K562 (cell line): Measurements from ENCODE around the gene KCTD15. TPM values are rescaled to one million over a fixed set of nuclear protein-coding genes. Genes with fewer than 3 reads are reported as not detected.

ENCODE experiments used
- ATAC-seq: fragments of 200-7000 bp; cut with Tn5 transposase; 3 replicates; pipeline ENCODE4 v1.9.1; 2020; ENCODE audit warnings: moderate library complexity
- BruUV-seq: library from RNA; stranded (reverse); fragments of 400-500 nt; replicated peaks from 2 replicates; lab custom pipeline; 2021; lab: Mats Ljungman, UMichigan
- CTCF ChIA-PET: fragments of 300-600 bp; formaldehyde crosslinking; extraction: SDS; loops from one replicate; lab custom pipeline; 2021; ENCODE audit warnings: low intra/inter-chr PET ratio; lab: Yijun Ruan, JAX
- POLR2A ChIA-PET: fragments of 300-600, 350-650 bp; sonication (Branson Sonifier 250); formaldehyde crosslinking; extraction: SDS; loops from one replicate; lab custom pipeline; 2021; ENCODE audit warnings: antibody characterized with exemption, inconsistent platforms; lab: Yijun Ruan, JAX
- DNase-seq, 4 experiments: peaks; one replicate each; pipeline versions ENCODE4 v3.0.0 to v3.0.0-alpha.2; 2011 to 2018; ENCODE audit warnings: low spot score in 3 of 4, mixed read lengths in 3 of 4; ENCODE audit errors: extremely low read depth in 1 of 4
- FAIRE-seq: peaks from 2 replicates; lab custom pipeline; 2011; peaks lifted over from hg19 to GRCh38; lab: Jason Lieb, UNC
- H2AFZ ChIP-seq: 2 replicates; pipeline ENCODE4 v1.6.0; 2011; ENCODE audit warnings: low read depth, low read length, control low read depth, inconsistent platforms
- H3K27ac ChIP-seq: fragments of 200-600 bp; 3 replicates; pipeline ENCODE4 v1.8.0; 2011; ENCODE audit warnings: low read depth, mild to moderate bottlenecking, control low read depth, inconsistent platforms, low read length, moderate library complexity, mixed read lengths; ENCODE audit errors: extremely low read depth
- H3K27me3 ChIP-seq, 2 experiments: fragments of 300-600 bp in 1 of 2; 2 replicates in 1 of 2; 3 replicates in 1 of 2; pipeline versions ENCODE4 v1.6.0 to v1.8.0; 2011; ENCODE audit warnings: inconsistent platforms in 2 of 2, low read length in 2 of 2, mild to moderate bottlenecking in 1 of 2, mixed read lengths in 1 of 2, moderate library complexity in 1 of 2; ENCODE audit not compliant: control insufficient read depth in 2 of 2, insufficient read depth in 2 of 2
- H3K36me3 ChIP-seq: fragments of 300-600 bp; 3 replicates; pipeline ENCODE4 v1.8.0; 2011; ENCODE audit warnings: mild to moderate bottlenecking, low read length, inconsistent platforms; ENCODE audit not compliant: control insufficient read depth, insufficient read depth
- H3K4me1 ChIP-seq, 2 experiments: fragments of 200-600 bp in 1 of 2; replicated peaks in 1 of 2; 2 replicates in 1 of 2; 3 replicates in 1 of 2; pipeline versions ENCODE4 v1.5.1 to v1.8.0; 2011; ENCODE audit warnings: inconsistent platforms in 2 of 2, low read length in 2 of 2, mild to moderate bottlenecking in 1 of 2, mixed read lengths in 1 of 2, moderate library complexity in 1 of 2; ENCODE audit not compliant: control insufficient read depth in 2 of 2, insufficient read depth in 2 of 2
- H3K4me2 ChIP-seq: 2 replicates; pipeline ENCODE4 v1.6.1; 2011; ENCODE audit warnings: low read length, control low read depth, inconsistent platforms, mixed read lengths; ENCODE audit not compliant: insufficient read depth
- H3K4me3 ChIP-seq: fragments of 200-600 bp; sonication (generic), shearing (Covaris generic); 2 replicates; pipeline ENCODE4 v1.5.1; 2016; ENCODE audit warnings: control low read depth, inconsistent platforms
- H3K79me2 ChIP-seq: fragments of 200-600 bp; 3 replicates; pipeline ENCODE4 v1.8.0; 2011; ENCODE audit warnings: low read length, inconsistent platforms; ENCODE audit not compliant: control insufficient read depth, insufficient read depth
- H3K9ac ChIP-seq, 2 experiments: 2 replicates each; pipeline versions ENCODE4 v1.6.0 to v1.6.1; 2011; ENCODE audit warnings: low read depth in 2 of 2, low read length in 2 of 2, control low read depth in 1 of 2, inconsistent platforms in 1 of 2, mild to moderate bottlenecking in 1 of 2, mixed read lengths in 1 of 2; ENCODE audit not compliant: insufficient read depth in 1 of 2
- H3K9me1 ChIP-seq: one replicate; pipeline ENCODE4 v1.6.0; 2011; ENCODE audit warnings: inconsistent platforms, mild to moderate bottlenecking, low read length, moderate library complexity; ENCODE audit not compliant: control insufficient read depth, insufficient read depth
- H3K9me3 ChIP-seq: replicated peaks from 2 replicates; pipeline ENCODE4 v1.5.1; 2011; ENCODE audit warnings: low read depth, low read length, inconsistent platforms; ENCODE audit not compliant: control insufficient read depth, insufficient read depth
- H4K20me1 ChIP-seq: replicated peaks from 2 replicates; pipeline ENCODE4 v1.6.1; 2011; ENCODE audit warnings: low read length, inconsistent platforms, mixed read lengths; ENCODE audit not compliant: control insufficient read depth, insufficient read depth
- ATF2 ChIP-seq: sonication (generic); formaldehyde crosslinking; IDR thresholded peaks from 2 replicates; pipeline ENCODE4 v1.8.1; 2022; ENCODE audit warnings: missing genetic modification reagents
- DLX4 ChIP-seq: fragments of 250-450 bp; sonication (Bioruptor Pico); IDR thresholded peaks from 2 replicates; pipeline ENCODE4 v1.6.1; 2021; ENCODE audit warnings: mild to moderate bottlenecking
- HMGN3 ChIP-seq: IDR thresholded peaks from 2 replicates; pipeline ENCODE4 v1.6.1; 2011; ENCODE audit warnings: borderline replicate concordance, low read depth, mild to moderate bottlenecking, mixed read lengths, low read length; ENCODE audit not compliant: insufficient read length; ENCODE audit errors: extremely low read depth
- KLF6 ChIP-seq: fragments of 250-450 bp; sonication (Bioruptor Pico); IDR thresholded peaks from 2 replicates; pipeline ENCODE4 v1.4.0; 2020; ENCODE audit warnings: mild to moderate bottlenecking, moderate library complexity, borderline replicate concordance
- MXD1 ChIP-seq: fragments of 250-450 bp; sonication (Bioruptor Pico); IDR thresholded peaks from 2 replicates; pipeline ENCODE4 v1.8.0; 2021; ENCODE audit warnings: borderline replicate concordance, mild to moderate bottlenecking, moderate library complexity; ENCODE audit not compliant: poor library complexity, severe bottlenecking
- NONO ChIP-seq, 2 experiments: fragments of 200-400 bp in 1 of 2; fragments of 450-650 bp in 1 of 2; formaldehyde crosslinking in 1 of 2; IDR thresholded peaks; 2 replicates each; pipeline ENCODE4 v1.6.1; 2017; ENCODE audit warnings: low read depth in 2 of 2, mild to moderate bottlenecking in 2 of 2, moderate library complexity in 2 of 2, low read length in 1 of 2
- SIX5 ChIP-seq, 2 experiments: IDR thresholded peaks; 2 replicates each; pipeline ENCODE4 v1.6.1; 2011; ENCODE audit warnings: low read length in 2 of 2, borderline replicate concordance in 1 of 2, low read depth in 1 of 2, mild to moderate bottlenecking in 1 of 2, moderate library complexity in 1 of 2; ENCODE audit not compliant: insufficient read depth in 1 of 2
- ZC3H4 ChIP-seq: sonication (generic); formaldehyde crosslinking; IDR thresholded peaks from 2 replicates; pipeline ENCODE4 v1.9.0; 2021; ENCODE audit warnings: missing genetic modification reagents, borderline replicate concordance
- WGBS: fragments of 100-300 bp; shearing (Covaris generic); methylation state at CpG from one replicate; pipeline ENCODE4 v1.1.6; 2016; ENCODE audit warnings: low coverage, mixed read lengths; ENCODE audit not compliant: insufficient coverage; ENCODE audit errors: missing lambda C conversion rate; 5-methylcytosine and 5-hydroxymethylcytosine counted together
- in situ Hi-C: fragments of 300-500 bp; cut with MboI; formaldehyde crosslinking; loops from 4 replicates; pipeline ENCODE4 v1.15.0; 2018; ENCODE audit warnings: inconsistent platforms, mixed read lengths
- intact Hi-C: fragments of 100-400 bp; cut with micrococcal nuclease; formaldehyde crosslinking; loops from 2 replicates; pipeline ENCODE4 v1.14.2; 2022
- polyA plus RNA-seq, 8 experiments: library from polyadenylated mRNA; depleted of rRNA in 4 of 8; stranded (reverse) in 5 of 8; unstranded in 3 of 8; fragments of >200 nt; fragmentation: Nextera tagmentation in 2 of 8; fragmentation: Illumina TruSeq in 1 of 8; extraction: Ambion mirVana in 2 of 8; extraction: Trizol in 1 of 8; gene quantifications; 2 replicates each; pipeline versions ENCODE4 v1.2.1 to v1.2.3, GENCODE V29; 2011 to 2014; ENCODE audit warnings: inconsistent platforms in 1 of 8, missing spikeins in 1 of 8
- total RNA-seq, 7 experiments: library from RNA; depleted of rRNA in 6 of 7; stranded (reverse); fragments of >200 nt in 6 of 7; fragmentation: Illumina TruSeq in 2 of 7; extraction: Trizol in 2 of 7; gene quantifications; 2 replicates each; pipeline versions ENCODE4 v1.2.1 to v1.2.3, GENCODE V29; 2011 to 2021; ENCODE audit warnings: low replicate concordance in 1 of 7
- TF ChIP-seq, protein P1 (sequence below): sonication (generic); formaldehyde crosslinking; IDR thresholded peaks from 2 replicates; pipeline ENCODE4 v1.8.0; 2022; ENCODE audit warnings: mild to moderate bottlenecking, low read depth, missing genetic modification reagents

Gene KCTD15
- total and polyA plus RNA-seq, 9 of the 15 experiments (the other 6 are each of a cell fraction or from before 2014, with no cell fraction given) = 1.7 to 49.0 (median 11.8) TPM

- in situ Hi-C loops (no loop called here), intact Hi-C loops (no loop called here)
- ChIA-PET CTCF (no interaction called here), POLR2A (interaction anchor here (0.6 to 0.8 kb wide), 2 partner anchors 8 to 150 kb away, joined by 4 to 5 read pairs; no protein-coding TSS in a partner anchor)
- Histone ChIP-seq H3K27ac (no peak overlapping the region), H3K4me3 (no peak overlapping the region), H3K4me1 (no peaks in the 10 kb centered on the region; a peak in 1 of 5 replicates), H3K36me3 (peaks cover 61% of the 10 kb centered on the region; the same call in 2 of the 3 replicates), H3K27me3 (no peaks in the 10 kb centered on the region), H3K4me2 (no peak overlapping the region), H4K20me1 (no peaks in the 10 kb centered on the region), H3K79me2 (no peaks in the 10 kb centered on the region; the same call in 2 of the 3 replicates), H3K9ac (no peak overlapping the region), H3K9me3 (no peaks in the 10 kb centered on the region), H2AFZ (no peak overlapping the region), H3K9me1 (no peaks in the 10 kb centered on the region)
- no TSS peak for BruUV-seq
- DNase-seq (peak in 2 of 4 experiments; percentile 17 to 27), FAIRE-seq (no peak), ATAC-seq (no peak)
- WGBS = 89% methylated on average over 6 of the region's 6 CpGs
- TF ChIP-seq NONO (IDR thresholded peaks at IDR 0.05; ENCODE audit: low read depth in 2 of 2, low read length in 1 of 2) = no peak
These were observed 13.3 kb downstream of the KCTD15 start for GRCh38 chr19:33809960-33810359.

GRCh38 chr19:33810821-33811220, 14.2 kb downstream of the KCTD15 start:
- intact Hi-C loops (no loop called here), in situ Hi-C loops (no loop called here)
- H3K27ac ChIP-seq = no peak overlapping the region
- WGBS = 98% methylated on average over 4 of the region's 11 CpGs
- H3K4me3 ChIP-seq = no peak overlapping the region
- DNase-seq (peak in 1 of 4 experiments; percentile 13), ATAC-seq (no peak), FAIRE-seq (no peak)
- no peak overlapping the region for H2AFZ ChIP-seq
- H3K27me3 ChIP-seq = no peaks in the 10 kb centered on the region
- no peaks in the 10 kb centered on the region for H4K20me1 ChIP-seq
- H3K9me3 ChIP-seq = no peaks in the 10 kb centered on the region
- H3K4me1 ChIP-seq = peaks cover 0 to under 1% of the 10 kb centered on the region in 2 experiments; a peak in 2 of 5 replicates
- ChIA-PET CTCF (no interaction called here), POLR2A (interaction anchor here (0.6 kb wide), 1 partner anchor 437 kb away, joined by 3 read pairs; the partner anchor contains the start of gene CEBPG)
- H3K9ac ChIP-seq = no peak overlapping the region
- TF ChIP-seq, protein P1, sequence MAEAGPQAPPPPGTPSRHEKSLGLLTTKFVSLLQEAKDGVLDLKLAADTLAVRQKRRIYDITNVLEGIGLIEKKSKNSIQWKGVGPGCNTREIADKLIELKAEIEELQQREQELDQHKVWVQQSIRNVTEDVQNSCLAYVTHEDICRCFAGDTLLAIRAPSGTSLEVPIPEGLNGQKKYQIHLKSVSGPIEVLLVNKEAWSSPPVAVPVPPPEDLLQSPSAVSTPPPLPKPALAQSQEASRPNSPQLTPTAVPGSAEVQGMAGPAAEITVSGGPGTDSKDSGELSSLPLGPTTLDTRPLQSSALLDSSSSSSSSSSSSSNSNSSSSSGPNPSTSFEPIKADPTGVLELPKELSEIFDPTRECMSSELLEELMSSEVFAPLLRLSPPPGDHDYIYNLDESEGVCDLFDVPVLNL (CRISPR knock-in tag) = no peak
- no peak for TF ChIP-seq ZC3H4
- no peak for TF ChIP-seq ATF2
- no peak for TF ChIP-seq SIX5 (IDR thresholded peaks at IDR 0.05; ENCODE audit: borderline replicate concordance in 1 of 2, insufficient read depth in 1 of 2, low read depth in 1 of 2, low read length in 2 of 2)
- TF ChIP-seq MXD1 = no peak
- TF ChIP-seq DLX4 = no peak
- no peak for TF ChIP-seq KLF6 (CRISPR knock-in tag)
- TF ChIP-seq HMGN3 = no peak
- H3K36me3 ChIP-seq = peaks cover 54% of the 10 kb centered on the region; the same call in 2 of the 3 replicates
- H3K9me1 ChIP-seq = no peaks in the 10 kb centered on the region
- H3K4me2 ChIP-seq = no peak overlapping the region
- no peaks in the 10 kb centered on the region; the same call in 2 of the 3 replicates for H3K79me2 ChIP-seq
- no TSS peak for BruUV-seq
